HepG2 (cell line): ENCODE results near the gene USP35. TPM values are rescaled to one million over a fixed set of nuclear protein-coding genes. Genes with fewer than 3 reads are reported as not detected.

Experiments used
- DPF2 ChIP-seq: sonication (generic); formaldehyde crosslinking; IDR thresholded peaks from 2 replicates; pipeline ENCODE4 v1.4.0; 2020; ENCODE audit warnings: mild to moderate bottlenecking, low read depth, missing genetic modification reagents, borderline replicate concordance
- HMG20B ChIP-seq: conservative IDR thresholded peaks from 2 replicates; pipeline ENCODE4 v1.6.1; 2016; ENCODE audit warnings: missing genetic modification reagents, missing compliant biosample characterization
- HNF1B ChIP-seq: sonication (generic); formaldehyde crosslinking; IDR thresholded peaks from 2 replicates; pipeline ENCODE4 v1.5.1; 2020; ENCODE audit warnings: mild to moderate bottlenecking, moderate library complexity, missing genetic modification reagents
- IKZF5 ChIP-seq: IDR thresholded peaks from 2 replicates; pipeline ENCODE4 v1.6.1; 2018; ENCODE audit warnings: missing genetic modification reagents, mild to moderate bottlenecking, missing compliant biosample characterization
- KLF12 ChIP-seq: sonication (generic); formaldehyde crosslinking; IDR thresholded peaks from 2 replicates; pipeline ENCODE4 v1.4.0; 2020; ENCODE audit warnings: missing genetic modification reagents, borderline replicate concordance
- KMT2A ChIP-seq: sonication (generic); formaldehyde crosslinking; IDR thresholded peaks from 2 replicates; pipeline ENCODE4 v1.4.0; 2020; ENCODE audit warnings: missing genetic modification reagents
- LCORL ChIP-seq, 2 experiments: fragments of 450-650 bp in 1 of 2; sonication (generic) in 1 of 2; formaldehyde crosslinking in 1 of 2; IDR thresholded peaks; 2 replicates each; pipeline versions ENCODE4 v1.5.0 to v1.6.1; 2017 to 2020; ENCODE audit warnings: antibody characterized with exemption in 1 of 2, missing genetic modification reagents in 1 of 2
- RNF219 ChIP-seq: sonication (generic); formaldehyde crosslinking; IDR thresholded peaks from 2 replicates; pipeline ENCODE4 v1.5.0; 2020; ENCODE audit warnings: mild to moderate bottlenecking, missing genetic modification reagents
- SIX4 ChIP-seq: sonication (generic); formaldehyde crosslinking; IDR thresholded peaks from 2 replicates; pipeline ENCODE4 v1.4.0; 2020; ENCODE audit warnings: missing genetic modification reagents
- SP1 ChIP-seq, 2 experiments: fragments of 450-650 bp in 1 of 2; sonication (generic) in 1 of 2; formaldehyde crosslinking in 1 of 2; IDR thresholded peaks; 2 replicates each; pipeline versions ENCODE4 v1.4.0 to v1.6.1; 2016 to 2020; ENCODE audit warnings: missing genetic modification reagents in 1 of 2
- SRY ChIP-seq: sonication (generic); formaldehyde crosslinking; IDR thresholded peaks from 2 replicates; pipeline ENCODE4 v1.8.0; 2022; ENCODE audit warnings: mild to moderate bottlenecking, missing genetic modification reagents
- ZNF160 ChIP-seq: sonication (generic); formaldehyde crosslinking; IDR thresholded peaks from 2 replicates; pipeline ENCODE4 v1.8.0; 2022; ENCODE audit warnings: mild to moderate bottlenecking, inconsistent platforms, missing genetic modification reagents
- ZNF274 ChIP-seq: sonication (generic); formaldehyde crosslinking; IDR thresholded peaks from 2 replicates; pipeline ENCODE4 v1.5.1; 2020; ENCODE audit warnings: mild to moderate bottlenecking, missing genetic modification reagents
- ZNF563 ChIP-seq: sonication (generic); formaldehyde crosslinking; IDR thresholded peaks from 2 replicates; pipeline ENCODE4 v1.8.0; 2022; ENCODE audit warnings: mild to moderate bottlenecking, moderate library complexity, missing genetic modification reagents
- ZNF687 ChIP-seq: sonication (generic); formaldehyde crosslinking; IDR thresholded peaks from 2 replicates; pipeline ENCODE4 v1.5.1; 2020; ENCODE audit warnings: mild to moderate bottlenecking, missing genetic modification reagents, moderate library complexity
- ZNF740 ChIP-seq: sonication (generic); formaldehyde crosslinking; IDR thresholded peaks from 2 replicates; pipeline ENCODE4 v1.4.0; 2020; ENCODE audit warnings: missing genetic modification reagents
- ZNF773 ChIP-seq: sonication (generic); formaldehyde crosslinking; IDR thresholded peaks from 2 replicates; pipeline ENCODE4 v1.4.0; 2020; ENCODE audit warnings: missing genetic modification reagents, borderline replicate concordance
- polyA plus RNA-seq, 8 experiments: library from polyadenylated mRNA; depleted of rRNA in 3 of 8; stranded (reverse) in 7 of 8; unstranded in 1 of 8; fragments of >200 nt; fragmentation: Illumina TruSeq in 4 of 8; extraction: Trizol in 4 of 8; gene quantifications; 2 replicates each; pipeline versions ENCODE4 v1.2.1 to v1.2.3, GENCODE V29; 2011 to 2016; ENCODE audit warnings: low read depth in 4 of 8, missing spikeins in 1 of 8, mixed read lengths in 1 of 8; ENCODE audit not compliant: insufficient read depth in 1 of 8
- total RNA-seq, 5 experiments: library from RNA; depleted of rRNA; stranded (reverse); fragments of >200 nt; fragmentation: Illumina TruSeq; extraction: Trizol; gene quantifications; 2 replicates each; pipeline ENCODE4 v1.2.3, GENCODE V29; 2016; ENCODE audit warnings: low read depth in 1 of 5

Gene USP35
- total and polyA plus RNA-seq, 2 of the 13 experiments (the other 11 are each of a cell fraction or from before 2014, with no cell fraction given): 4.6 to 7.7 TPM

GRCh38 chr11:78188286-78189173 is at the start of gene USP35, which contains the start of gene KCTD21 (continued):
- TF ChIP-seq ZNF687: peak; percentile 90
- 0 out of 2 replicates have a peak, but pooled peaks have one; percentile 84 for TF ChIP-seq RNF219 (CRISPR knock-in tag)
- TF ChIP-seq SP1 (IDR thresholded peaks at IDR 0.05): no peak
- peak; percentile 88 for TF ChIP-seq SP1 (CRISPR knock-in tag; IDR thresholded peaks at IDR 0.05)
- TF ChIP-seq KLF12 (CRISPR knock-in tag): peak; percentile 70
- 0 out of 2 replicates have a peak, but pooled peaks have one; percentile 22 for TF ChIP-seq HMG20B (CRISPR knock-in tag)
- no peak for TF ChIP-seq LCORL (IDR thresholded peaks at IDR 0.05)
- TF ChIP-seq LCORL (CRISPR knock-in tag; IDR thresholded peaks at IDR 0.05): peak; percentile 78
- peak; percentile 93 for TF ChIP-seq HNF1B
- peak; percentile 48; the same call in 1 of the 2 replicates for TF ChIP-seq SIX4 (CRISPR knock-in tag)
- peak; percentile 22; the same call in 1 of the 2 replicates for TF ChIP-seq ZNF160 (CRISPR knock-in tag)
- 0 out of 2 replicates have a peak, but pooled peaks have one; percentile 55 for TF ChIP-seq IKZF5 (CRISPR knock-in tag)
- TF ChIP-seq DPF2: 0 out of 2 replicates have a peak, but pooled peaks have one; percentile 15
- peak; percentile 68; the same call in 1 of the 2 replicates for TF ChIP-seq KMT2A (CRISPR knock-in tag)
- TF ChIP-seq ZNF274 (CRISPR knock-in tag): peak; percentile 79; the same call in 1 of the 2 replicates
- peak; percentile 52; the same call in 1 of the 2 replicates for TF ChIP-seq SRY
- peak; percentile 25; the same call in 1 of the 2 replicates for TF ChIP-seq ZNF773
- peak; percentile 73; the same call in 1 of the 2 replicates for TF ChIP-seq ZNF740 (CRISPR knock-in tag)
- 0 out of 2 replicates have a peak, but pooled peaks have one; percentile 44 for TF ChIP-seq ZNF563 (CRISPR knock-in tag)
